Smooth muscle cell of the umbilical artery (primary cell): ENCODE results near the gene LILRB4. TPM values are rescaled to one million over a fixed set of nuclear protein-coding genes. Genes with fewer than 3 reads are reported as not detected.

Experiments used
- total RNA-seq: library from RNA; depleted of rRNA; stranded (reverse); fragments of >200 nt; gene quantifications from 2 replicates; pipeline ENCODE4 v1.2.3, GENCODE V29; 2014

LILRB4 gene
- total RNA-seq: not detected in 2 replicates

DNA sequence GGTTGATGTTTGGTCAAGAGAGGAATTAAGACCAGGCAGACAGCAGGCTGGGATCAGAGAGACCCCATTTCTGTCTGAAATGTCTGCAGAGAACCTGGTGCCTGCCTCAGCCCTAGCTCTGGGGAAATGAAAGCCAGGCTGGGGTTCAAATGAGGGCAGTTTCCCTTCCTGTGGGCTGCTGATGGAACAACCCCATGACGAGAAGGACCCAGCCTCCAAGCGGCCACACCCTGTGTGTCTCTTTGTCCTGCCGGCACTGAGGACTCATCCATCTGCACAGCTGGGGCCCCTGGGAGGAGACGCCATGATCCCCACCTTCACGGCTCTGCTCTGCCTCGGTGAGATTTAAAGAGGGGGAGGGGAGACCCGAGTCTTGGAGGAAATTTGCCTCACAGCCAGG lies at the start of gene LILRB4:
LILRB4 (plus strand) TSS at position 256 of the 400 bp plus-strand sequence; CDS start at position 305, 49 bp downstream.

DNA sequence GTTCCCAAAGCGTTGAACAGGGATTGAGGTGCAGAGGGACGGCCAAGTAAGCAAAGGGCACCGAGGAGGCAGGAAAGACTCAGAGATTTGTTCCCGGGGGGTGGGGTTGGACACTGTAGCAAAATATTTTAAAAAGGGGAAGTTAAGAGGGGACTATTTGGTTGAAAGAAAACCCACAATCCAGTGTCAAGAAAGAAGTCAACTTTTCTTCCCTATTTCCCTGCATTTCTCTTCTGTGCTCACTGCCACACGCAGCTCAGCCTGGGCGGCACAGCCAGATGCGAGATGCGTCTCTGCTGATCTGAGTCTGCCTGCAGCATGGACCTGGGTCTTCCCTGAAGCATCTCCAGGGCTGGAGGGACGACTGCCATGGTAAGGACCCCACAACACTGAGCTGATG lies 32.5 kb upstream of the LILRB4 start, which contains the start of gene LILRB1:
LILRB1 (plus strand) TSS at position 223 of the 400 bp plus-strand sequence. CDS start 590 bp downstream, outside the sequence.

Other genes with a start within 250 kb of the LILRB4 start
- not detected in 2 replicates for gene TTYH1, start 247.5 kb upstream of the LILRB4 start, total RNA-seq
- gene LENG8, start 213.8 kb upstream of the LILRB4 start, total RNA-seq: 42.2 and 107 TPM in 2 replicates
- gene LENG9, start 199.2 kb upstream of the LILRB4 start, total RNA-seq: 7.3 and 9.8 TPM in 2 replicates
- 7.8 and 11.3 TPM in 2 replicates for gene CDC42EP5, start 189.7 kb upstream of the LILRB4 start, total RNA-seq
- not detected in 2 replicates for gene LAIR2, start 160.2 kb upstream of the LILRB4 start, total RNA-seq
- not detected in 2 replicates for gene LILRA2, start 89.2 kb upstream of the LILRB4 start, total RNA-seq
- gene LILRA1, start 69.4 kb upstream of the LILRB4 start, total RNA-seq: not detected in 2 replicates
- not detected in 2 replicates for gene LILRB1, start 32.5 kb upstream of the LILRB4 start, total RNA-seq
- not detected in 2 replicates for gene KIR3DL3, start 61.5 kb downstream of the LILRB4 start, total RNA-seq
- gene KIR2DL3, start 75.5 kb downstream of the LILRB4 start, total RNA-seq: not detected in 2 replicates
- not detected in 2 replicates for gene KIR2DL1, start 106.8 kb downstream of the LILRB4 start, total RNA-seq
- not detected in 2 replicates for gene KIR2DL4, start 140.6 kb downstream of the LILRB4 start, total RNA-seq
- not detected in 2 replicates for gene KIR3DL1, start 153.5 kb downstream of the LILRB4 start, total RNA-seq
- gene KIR2DS4, start 169.7 kb downstream of the LILRB4 start, total RNA-seq: not detected in 2 replicates
- gene KIR3DL2, start 187.5 kb downstream of the LILRB4 start, total RNA-seq: not detected in 2 replicates
- gene FCAR, start 211.2 kb downstream of the LILRB4 start, total RNA-seq: not detected in 2 replicates
- not detected in 2 replicates for gene NCR1, start 243.2 kb downstream of the LILRB4 start, total RNA-seq